CD4-positive, alpha-beta memory T cell (primary cell): ENCODE data around the gene FBXW12. TPM values are rescaled to one million over a fixed set of nuclear protein-coding genes. Genes with fewer than 3 reads are reported as not detected.

Source experiments
- CTCF ChIA-PET: fragments of 350-600 bp; sonication (Branson Sonifier 250); formaldehyde crosslinking; loops from one replicate; lab custom pipeline; 2021; ENCODE audit warnings: inconsistent platforms; ENCODE audit not compliant: partially characterized antibody; lab: Charles Lee
- POLR2A ChIA-PET: fragments of 350-600 bp; sonication (Branson Sonifier 250); formaldehyde crosslinking; loops from one replicate; lab custom pipeline; 2021; ENCODE audit not compliant: partially characterized antibody; lab: Charles Lee
- DNase-seq, 5 donors: peaks; one replicate each; pipeline versions ENCODE4 v3.0.0 to v3.0.0-alpha.2; 2020 to 2022; ENCODE audit warnings: mixed read lengths in 1 of 5
- H3K27ac ChIP-seq: one replicate; pipeline ENCODE4 v1.7.0; 2013; ENCODE audit warnings: low read depth, low read length
- H3K27me3 ChIP-seq: 2 replicates; pipeline ENCODE4 v1.7.0; 2013; ENCODE audit warnings: mild to moderate bottlenecking, low read length, moderate library complexity; ENCODE audit not compliant: insufficient read depth
- H3K36me3 ChIP-seq: 2 replicates; pipeline ENCODE4 v1.7.0; 2013; ENCODE audit warnings: mild to moderate bottlenecking, low read length, moderate library complexity; ENCODE audit not compliant: insufficient read depth
- H3K4me1 ChIP-seq: 2 replicates; pipeline ENCODE4 v1.7.0; 2013; ENCODE audit warnings: mild to moderate bottlenecking, low read length, moderate library complexity; ENCODE audit not compliant: insufficient read depth
- H3K4me3 ChIP-seq, 2 donors: one replicate each; pipeline ENCODE4 v1.7.0; 2013; ENCODE audit warnings: low read length in 2 of 2, mild to moderate bottlenecking in 1 of 2
- H3K9me3 ChIP-seq, 2 donors: one replicate each; pipeline ENCODE4 v1.7.0; 2013; ENCODE audit warnings: low read length in 2 of 2, control low read depth in 1 of 2; ENCODE audit not compliant: control insufficient read depth in 1 of 2
- H3K27ac Mint-ChIP-seq, 7 donors: one replicate each; pipeline ENCODE4 v1.8.0; 2020 to 2021; ENCODE audit warnings: mixed read lengths in 7 of 7, mild to moderate bottlenecking in 6 of 7, inconsistent platforms in 3 of 7, moderate library complexity in 3 of 7
- H3K27me3 Mint-ChIP-seq, 2 donors: one replicate each; pipeline ENCODE4 v1.8.0; 2020 to 2021; ENCODE audit warnings: mixed read lengths in 2 of 2
- H3K36me3 Mint-ChIP-seq, 2 donors: one replicate each; pipeline ENCODE4 v1.8.0; 2020 to 2021; ENCODE audit warnings: mixed read lengths in 2 of 2, inconsistent platforms in 1 of 2, mild to moderate bottlenecking in 1 of 2
- H3K4me1 Mint-ChIP-seq, 4 donors: one replicate each; pipeline ENCODE4 v1.8.0; 2020 to 2021; ENCODE audit warnings: mixed read lengths in 4 of 4, mild to moderate bottlenecking in 1 of 4
- H3K4me3 Mint-ChIP-seq, 8 donors: one replicate each; pipeline ENCODE4 v1.8.0; 2020 to 2021; ENCODE audit warnings: mixed read lengths in 8 of 8, mild to moderate bottlenecking in 7 of 8, moderate library complexity in 6 of 8, inconsistent platforms in 3 of 8
- H3K9me3 Mint-ChIP-seq, 8 donors: one replicate each; pipeline ENCODE4 v1.8.0; 2020 to 2021; ENCODE audit warnings: mixed read lengths in 8 of 8, mild to moderate bottlenecking in 5 of 8, inconsistent platforms in 3 of 8, moderate library complexity in 1 of 8
- intact Hi-C: fragments of 100-400 bp; cut with micrococcal nuclease; formaldehyde crosslinking; loops from one replicate; pipeline ENCODE4 v1.15.1; 2023
- polyA plus RNA-seq, 2 donors: library from polyadenylated mRNA; unstranded; fragments of 300-500 nt; fragmentation: Illumina TruSeq; gene quantifications; one replicate each; pipeline ENCODE4 v1.2.3, GENCODE V29; 2021
- total RNA-seq, 2 experiments: library from RNA; stranded (reverse); gene quantifications; one replicate each; pipeline ENCODE4 v1.2.3, GENCODE V29; 2021

Gene FBXW12
- total and polyA plus RNA-seq, 4 experiments from 2014 or later: not detected

DNA sequence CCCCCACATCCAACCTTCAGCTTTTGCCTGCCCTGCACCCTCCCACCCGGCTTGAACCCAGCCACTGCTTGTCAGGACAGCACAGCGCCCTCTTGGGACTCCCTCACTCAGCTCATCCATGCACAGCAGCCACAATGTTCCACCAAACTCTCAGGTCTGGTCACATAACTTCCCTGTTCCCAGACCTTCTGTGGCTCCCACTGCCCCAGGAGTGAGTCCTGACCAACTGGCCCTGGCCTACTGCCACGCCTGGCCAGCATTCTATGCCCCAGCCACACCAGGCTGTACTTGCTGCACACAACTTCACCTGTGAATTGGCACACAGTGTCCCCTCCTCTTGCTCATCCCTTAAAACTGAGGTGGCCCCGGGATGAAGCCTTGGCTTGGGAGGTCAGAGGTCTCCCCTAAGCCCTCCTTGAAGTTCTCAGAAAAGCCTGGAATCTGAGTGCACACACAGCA lies 36.8 kb downstream of the FBXW12 start:
- H3K27me3 ChIP-seq: no peaks in the 10 kb centered on the region
- intact Hi-C loops: no loop called here
- H3K36me3 ChIP-seq: no peaks in the 10 kb centered on the region
- H3K4me3 ChIP-seq: no peak overlapping the region
- ChIA-PET POLR2A (no interaction called here), CTCF (interaction anchor here (1.0 to 13.7 kb wide), 6 partner anchors 8 to 141 kb away, joined by 3 to 381 read pairs (median 6); partner anchors contain the start of gene PLXNB1)
- H3K36me3 Mint-ChIP-seq: no peaks in the 10 kb centered on the region
- H3K4me1 Mint-ChIP-seq: no peaks in the 10 kb centered on the region
- no peaks in the 10 kb centered on the region for H3K27me3 Mint-ChIP-seq
- H3K4me3 Mint-ChIP-seq: no peak overlapping the region
- H3K27ac ChIP-seq: no peak overlapping the region
- no peaks in the 10 kb centered on the region for H3K9me3 ChIP-seq
- peak overlapping the region in 2 of 7 donors; percentile 23 to 64 for H3K27ac Mint-ChIP-seq
- no peaks in the 10 kb centered on the region for H3K4me1 ChIP-seq
- H3K9me3 Mint-ChIP-seq: peaks cover 0 to 1% (median 0%) of the 10 kb centered on the region in 8 donors
- DNase-seq: no peak

DNA sequence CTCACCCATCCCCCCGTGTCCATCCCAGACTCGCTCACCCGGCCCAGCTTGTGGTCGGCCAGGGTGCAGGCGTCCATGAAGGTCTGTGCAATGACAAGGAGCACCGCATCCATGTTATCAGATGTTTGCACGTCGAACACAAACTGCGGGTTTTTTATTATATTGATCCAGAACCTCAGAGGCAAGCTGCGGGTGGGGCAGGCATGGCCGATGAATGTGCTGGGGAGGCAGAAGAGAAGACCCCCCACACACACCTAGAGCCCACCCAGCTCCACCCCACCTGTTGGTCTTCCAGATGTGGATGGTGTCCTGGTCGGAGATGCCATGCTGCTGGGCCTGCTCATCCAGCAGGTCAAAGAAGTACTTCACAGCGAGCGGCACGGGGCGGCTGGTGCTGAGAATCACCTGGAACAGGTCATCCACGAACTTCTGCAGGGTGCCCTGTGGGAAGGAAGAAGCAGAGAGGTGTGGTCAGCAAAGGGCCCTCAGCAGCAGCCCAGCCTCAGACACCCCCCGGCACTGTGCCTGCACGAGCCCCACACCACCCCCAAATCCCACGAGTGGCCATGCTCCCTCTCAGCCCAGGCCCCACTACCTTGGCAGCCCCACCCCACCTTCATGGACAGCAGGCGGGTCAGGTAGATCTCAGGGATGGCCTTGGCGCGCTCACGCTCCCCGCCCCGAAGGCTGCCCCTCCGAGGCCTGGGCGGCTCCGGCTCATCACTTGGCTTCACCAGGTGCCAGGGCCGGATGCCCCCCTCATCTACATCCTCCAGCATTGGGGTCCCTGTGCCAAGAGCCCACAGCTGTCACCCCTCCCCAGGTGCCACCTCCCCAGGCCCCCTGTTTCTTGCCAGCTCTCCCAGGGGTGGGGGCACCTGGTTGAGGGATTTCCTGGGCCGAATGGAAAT lies 37.5 kb downstream of the FBXW12 start:
- ChIA-PET CTCF (interaction anchor here (1.4 to 13.7 kb wide), 4 partner anchors 9 to 147 kb away, joined by 3 to 381 read pairs (median 8); partner anchors contain the start of genes PFKFB4 and PLXNB1), POLR2A (no interaction called here)
- H3K9me3 ChIP-seq: no peaks in the 10 kb centered on the region
- no peaks in the 10 kb centered on the region for H3K36me3 ChIP-seq
- H3K4me3 ChIP-seq: no peak overlapping the region
- no peaks in the 10 kb centered on the region for H3K4me1 Mint-ChIP-seq
- H3K27me3 ChIP-seq: no peaks in the 10 kb centered on the region
- no peak for DNase-seq
- peaks cover 0 to 1% (median 0%) of the 10 kb centered on the region in 8 donors for H3K9me3 Mint-ChIP-seq
- no peaks in the 10 kb centered on the region for H3K4me1 ChIP-seq
- no peak overlapping the region for H3K27ac Mint-ChIP-seq
- no peaks in the 10 kb centered on the region for H3K27me3 Mint-ChIP-seq
- H3K36me3 Mint-ChIP-seq: no peaks in the 10 kb centered on the region
- H3K27ac ChIP-seq: no peak overlapping the region
- no peak overlapping the region for H3K4me3 Mint-ChIP-seq
- intact Hi-C loops: no loop called here

DNA sequence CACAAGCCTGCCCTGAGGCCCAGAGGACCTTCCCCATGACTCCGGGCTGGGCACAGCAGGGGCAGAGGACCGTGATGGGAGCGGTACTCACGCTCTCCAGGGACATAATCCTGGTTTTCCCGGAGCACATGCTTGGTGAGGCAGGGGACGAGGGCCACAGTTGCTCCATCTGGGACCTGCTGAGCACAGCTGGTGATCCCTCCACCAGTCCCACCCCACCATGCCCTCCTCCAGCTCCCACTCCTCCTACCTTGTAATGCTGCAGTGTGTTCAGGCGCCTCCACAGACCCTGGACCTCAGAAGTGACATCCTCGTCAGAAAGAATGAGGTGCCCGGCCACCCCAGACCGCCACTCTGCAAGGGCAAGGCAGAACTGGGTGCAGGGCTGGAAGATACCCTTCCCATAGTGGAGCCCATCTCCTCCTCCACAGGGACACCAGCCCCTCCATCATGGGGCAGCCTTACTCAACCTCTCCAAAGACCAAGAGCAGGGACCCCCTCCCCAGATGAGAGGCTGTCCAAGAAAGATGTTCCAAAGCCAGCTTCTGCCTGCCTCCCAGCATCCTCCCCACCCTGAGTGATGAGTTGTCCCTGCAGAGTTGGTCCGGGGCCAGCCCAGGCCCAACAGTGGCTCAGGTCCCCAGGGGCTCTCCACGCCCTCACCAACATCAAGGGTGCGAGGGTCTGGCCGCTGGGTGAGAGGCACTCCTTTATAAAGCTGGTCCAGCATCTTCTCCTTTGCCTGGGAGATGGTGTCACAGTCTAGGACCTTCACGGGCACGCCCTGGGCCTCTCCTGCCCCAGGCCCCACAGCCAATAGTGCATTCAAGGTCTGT lies 38.4 kb downstream of the FBXW12 start:
- Mint-ChIP-seq H3K4me3 (no peak overlapping the region), H3K27me3 (no peaks in the 10 kb centered on the region), H3K27ac (no peak overlapping the region), H3K9me3 (peaks cover 0 to 1% (median 0%) of the 10 kb centered on the region in 8 donors), H3K4me1 (no peaks in the 10 kb centered on the region), H3K36me3 (no peaks in the 10 kb centered on the region)
- Histone ChIP-seq H3K27ac (no peak overlapping the region), H3K9me3 (no peaks in the 10 kb centered on the region), H3K27me3 (no peaks in the 10 kb centered on the region), H3K4me3 (no peak overlapping the region), H3K4me1 (no peaks in the 10 kb centered on the region), H3K36me3 (no peaks in the 10 kb centered on the region)
- ChIA-PET POLR2A (no interaction called here), CTCF (interaction anchor here (1.4 to 13.7 kb wide), 4 partner anchors 10 to 146 kb away, joined by 3 to 381 read pairs (median 6); partner anchors contain the start of genes PFKFB4 and PLXNB1)
- intact Hi-C loops: no loop called here
- DNase-seq: no peak

DNA sequence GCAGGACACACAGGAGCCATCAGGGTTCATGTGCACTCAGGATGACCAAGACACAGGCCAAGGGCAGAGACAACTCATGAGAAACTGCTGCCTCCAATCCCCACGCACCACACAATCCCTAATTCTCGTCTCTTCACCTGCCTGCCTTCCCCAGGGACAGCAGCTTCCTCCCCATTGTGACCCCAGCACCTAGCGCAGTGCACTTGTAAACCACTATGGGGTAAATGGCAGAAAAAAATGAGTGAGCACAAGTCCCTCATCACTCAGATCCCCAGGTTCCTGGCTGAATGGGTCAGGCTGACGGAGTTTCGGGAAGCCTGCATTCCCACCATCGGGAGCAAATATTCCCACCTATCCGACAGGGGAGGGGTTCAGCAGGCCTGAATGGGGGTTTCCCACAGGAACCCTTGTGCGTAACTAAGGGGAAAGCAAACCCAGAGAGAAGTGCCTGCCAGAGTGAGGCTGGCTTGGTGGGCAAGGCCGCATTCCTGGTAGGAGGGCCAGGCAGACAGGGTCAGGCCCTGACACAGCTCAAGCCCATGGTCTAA lies 39.1 kb downstream of the FBXW12 start:
- Histone ChIP-seq H3K9me3 (no peaks in the 10 kb centered on the region), H3K27ac (no peak overlapping the region), H3K36me3 (no peaks in the 10 kb centered on the region), H3K4me3 (no peak overlapping the region), H3K27me3 (no peaks in the 10 kb centered on the region), H3K4me1 (no peaks in the 10 kb centered on the region)
- intact Hi-C loops: no loop called here
- H3K27me3 Mint-ChIP-seq: no peaks in the 10 kb centered on the region
- H3K4me3 Mint-ChIP-seq: no peak overlapping the region
- CTCF ChIA-PET: interaction anchor here (1.4 to 13.7 kb wide), 3 partner anchors 11 to 145 kb away, joined by 3 to 381 read pairs (median 5); partner anchors contain the start of genes PFKFB4 and PLXNB1
- peaks cover 0 to 1% (median 0%) of the 10 kb centered on the region in 8 donors for H3K9me3 Mint-ChIP-seq
- no peaks in the 10 kb centered on the region for H3K4me1 Mint-ChIP-seq
- DNase-seq: no peak
- POLR2A ChIA-PET: no interaction called here
- no peak overlapping the region for H3K27ac Mint-ChIP-seq
- H3K36me3 Mint-ChIP-seq: no peaks in the 10 kb centered on the region

DNA sequence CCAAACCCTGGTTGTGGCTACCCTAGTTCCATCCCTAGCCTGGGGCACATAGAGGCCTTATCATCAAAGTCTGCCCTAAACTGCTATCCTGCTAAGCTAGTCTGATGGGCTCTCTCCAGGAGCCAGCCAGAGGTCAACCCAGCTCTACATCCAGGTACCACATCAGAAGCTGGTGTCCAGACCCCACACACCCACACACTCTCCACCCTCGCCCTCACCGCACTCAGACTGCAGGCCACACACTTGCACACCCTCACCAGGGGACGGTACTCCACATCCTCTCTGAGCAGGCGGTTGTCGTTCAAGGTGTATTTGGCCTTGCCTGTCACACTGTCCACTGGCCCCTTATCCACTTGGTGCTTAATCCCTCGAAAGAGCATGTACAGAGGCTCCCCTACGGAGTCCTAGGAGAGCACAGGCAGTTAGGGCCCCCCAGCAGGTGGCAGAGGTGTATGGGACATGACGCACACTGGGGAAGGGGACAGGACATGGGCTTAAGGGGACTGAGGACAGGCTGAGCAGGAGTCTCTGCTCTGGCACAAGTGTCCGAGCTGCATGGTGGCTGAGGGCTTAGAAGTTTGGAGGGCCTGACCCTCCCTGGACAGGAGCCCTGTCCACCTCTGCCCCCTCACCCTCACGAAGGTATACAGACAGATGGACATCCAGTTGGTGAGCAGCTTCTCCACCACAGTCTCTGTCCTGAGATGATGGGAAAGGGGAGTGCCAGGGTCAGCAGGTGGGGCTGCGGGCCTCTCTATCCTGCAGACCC lies 39.8 kb downstream of the FBXW12 start:
- ChIA-PET POLR2A (no interaction called here), CTCF (interaction anchor here (0.9 to 13.7 kb wide), 4 partner anchors 11 to 24 kb away, joined by 5 to 381 read pairs (median 6); partner anchors contain the start of gene PLXNB1)
- Mint-ChIP-seq H3K27ac (no peak overlapping the region), H3K9me3 (peaks cover 0 to 1% (median 0%) of the 10 kb centered on the region in 8 donors), H3K27me3 (no peaks in the 10 kb centered on the region), H3K4me1 (no peaks in the 10 kb centered on the region), H3K36me3 (no peaks in the 10 kb centered on the region), H3K4me3 (no peak overlapping the region)
- no peak overlapping the region for H3K4me3 ChIP-seq
- H3K27ac ChIP-seq: no peak overlapping the region
- intact Hi-C loops: no loop called here
- no peak for DNase-seq
- H3K27me3 ChIP-seq: no peaks in the 10 kb centered on the region
- no peaks in the 10 kb centered on the region for H3K4me1 ChIP-seq
- H3K36me3 ChIP-seq: no peaks in the 10 kb centered on the region
- H3K9me3 ChIP-seq: no peaks in the 10 kb centered on the region

DNA sequence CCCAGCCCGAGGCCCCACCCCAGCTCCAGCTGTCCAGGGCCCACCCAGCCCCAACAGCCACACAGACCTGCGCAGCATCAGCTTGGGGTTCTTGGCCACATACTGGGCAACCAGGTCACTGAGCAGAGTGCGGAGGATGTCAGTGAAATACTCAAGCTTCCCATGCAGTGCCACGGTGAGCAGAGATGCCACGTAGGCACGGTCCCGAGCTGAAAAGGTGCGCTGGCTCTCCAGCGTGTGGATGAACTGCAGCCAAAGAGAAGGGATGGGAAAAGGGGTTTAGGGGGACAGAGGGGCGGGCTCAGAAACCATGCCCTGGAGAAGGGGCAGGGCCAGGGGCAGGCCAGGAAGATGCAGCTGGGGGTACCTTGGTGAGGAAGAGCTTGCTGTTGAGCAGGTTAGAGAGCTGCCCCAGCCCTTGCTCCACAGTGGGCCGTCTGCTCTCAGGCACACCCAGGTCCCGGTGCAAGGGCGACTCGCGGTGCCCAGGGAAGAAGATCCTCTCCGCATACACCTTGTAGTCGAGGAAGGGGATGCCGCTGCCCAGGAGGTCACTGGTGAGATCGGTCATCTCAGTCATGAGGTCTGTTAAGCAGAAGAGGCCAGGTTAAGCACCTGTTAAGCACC lies 40.5 kb downstream of the FBXW12 start:
- POLR2A ChIA-PET: no interaction called here
- H3K4me1 Mint-ChIP-seq: no peaks in the 10 kb centered on the region
- no peak for DNase-seq

More for the DNA sequence above, 40.5 kb downstream of the FBXW12 start:
- H3K4me1 ChIP-seq: no peaks in the 10 kb centered on the region
- H3K9me3 ChIP-seq: no peaks in the 10 kb centered on the region
- no peaks in the 10 kb centered on the region for H3K36me3 Mint-ChIP-seq
- no peaks in the 10 kb centered on the region for H3K27me3 Mint-ChIP-seq
- H3K27me3 ChIP-seq: no peaks in the 10 kb centered on the region
- CTCF ChIA-PET: interaction anchor here (0.9 to 1.5 kb wide), 2 partner anchors 12 to 24 kb away, joined by 6 to 7 read pairs; no protein-coding TSS in a partner anchor
- H3K36me3 ChIP-seq: no peaks in the 10 kb centered on the region
- H3K4me3 Mint-ChIP-seq: no peak overlapping the region
- intact Hi-C loops: no loop called here
- peaks cover 0 to 1% (median 0%) of the 10 kb centered on the region in 8 donors for H3K9me3 Mint-ChIP-seq
- H3K27ac ChIP-seq: no peak overlapping the region
- no peak overlapping the region for H3K27ac Mint-ChIP-seq
- H3K4me3 ChIP-seq: no peak overlapping the region
